GM21526 (cell line): ENCODE measurements around the gene CAMK2D.

Experiments used
- ATAC-seq: cut with Tn5 transposase; IDR thresholded peaks from one replicate; pipeline ENCODE4 v1.9.1; 2021; ENCODE audit warnings: moderate library complexity; ENCODE audit not compliant: unreplicated experiment, low FRiP score

CAMK2D gene

GRCh38 chr4:113452868-113453620 lies 308.5 kb downstream of the CAMK2D start:
- no peak for ATAC-seq

DNA sequence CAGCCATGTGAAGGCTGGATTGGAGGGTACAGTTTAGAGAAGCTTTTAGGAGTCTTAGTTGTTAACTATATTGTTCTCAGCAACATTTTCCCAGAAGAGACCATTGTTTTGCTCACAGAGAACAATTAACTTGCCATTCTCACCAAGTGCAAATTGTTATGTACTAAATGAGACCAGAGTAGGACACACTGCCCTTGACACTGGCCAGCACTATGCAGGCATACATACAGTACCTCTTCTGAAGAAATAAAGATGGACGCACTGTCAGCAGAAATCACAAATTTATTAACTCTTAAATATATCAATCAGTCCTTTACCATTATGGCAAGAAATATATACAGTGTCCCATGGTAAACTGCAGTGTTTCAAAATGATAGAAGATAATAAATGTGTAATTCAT lies 309.4 kb downstream of the CAMK2D start:
- ATAC-seq = no peak

GRCh38 chr4:113450295-113451080 lies 311.1 kb downstream of the CAMK2D start:
- ATAC-seq = no peak

DNA sequence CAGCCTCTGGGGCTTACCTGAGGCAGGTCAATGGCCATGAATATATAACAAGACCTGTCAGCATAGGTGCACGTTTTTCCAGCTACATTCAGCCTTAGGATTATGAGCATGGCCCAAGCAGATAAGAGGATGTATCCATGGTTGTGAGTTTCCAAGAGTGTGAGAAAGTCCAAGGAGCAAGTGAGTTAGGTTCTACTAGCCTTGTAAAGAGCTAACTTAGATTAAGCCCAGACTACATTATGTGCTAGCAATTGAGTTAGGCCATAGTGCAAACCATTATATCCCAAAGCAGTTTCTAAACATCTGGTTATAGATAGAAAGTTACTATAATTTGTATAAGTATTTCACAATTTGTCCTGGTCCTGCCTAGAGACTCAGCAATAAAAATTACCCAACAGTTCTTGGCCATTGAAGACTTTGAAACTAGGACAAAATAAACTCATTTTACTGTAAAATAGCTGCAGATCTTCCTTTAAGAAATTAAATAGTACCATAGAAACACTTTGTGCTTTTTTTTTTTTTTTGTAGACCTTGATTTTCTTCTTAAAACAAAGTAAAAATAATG lies 312.0 kb downstream of the CAMK2D start:
- no peak for ATAC-seq

- no peak for ATAC-seq
These were observed 313.8 kb downstream of the CAMK2D start for GRCh38 chr4:113447769-113448168.

DNA sequence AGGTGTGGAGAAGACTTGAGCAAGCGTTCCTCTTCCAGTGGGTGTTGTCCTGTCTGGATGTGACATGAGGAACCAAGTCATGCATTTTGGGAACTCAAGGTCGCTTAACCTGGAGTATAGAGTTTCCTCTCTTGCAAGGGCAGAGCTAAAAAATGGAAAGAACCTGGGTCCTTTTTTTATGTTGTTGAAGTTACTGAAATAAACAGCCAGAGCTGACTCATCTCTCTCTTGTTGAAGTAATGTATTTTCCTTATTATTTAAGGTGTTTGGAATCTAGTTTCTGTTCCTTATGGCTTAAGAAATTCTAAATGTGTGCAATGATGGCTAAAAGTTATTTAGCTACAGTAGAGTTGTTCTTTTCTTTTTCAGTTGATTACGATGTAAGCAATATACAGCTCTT lies 314.5 kb downstream of the CAMK2D start:
- no peak for ATAC-seq

DNA sequence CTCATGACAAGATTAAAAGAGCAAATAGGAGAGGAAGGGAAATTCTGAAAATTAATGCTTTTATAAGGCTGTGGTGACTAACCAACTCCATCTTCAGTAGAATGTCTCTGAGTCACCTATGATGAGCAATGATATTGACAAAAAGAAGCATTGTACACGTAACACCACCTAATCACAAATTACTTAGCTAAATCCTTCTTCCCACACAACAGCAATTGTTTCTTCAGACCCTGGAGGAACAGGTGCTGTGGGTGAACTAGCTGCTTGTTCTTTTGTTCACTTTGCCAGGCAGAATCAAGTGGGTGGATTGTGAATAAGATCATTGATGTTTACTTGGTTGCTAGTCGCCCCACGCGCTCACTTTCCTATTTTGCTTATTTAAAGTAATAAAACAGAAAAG lies 315.5 kb downstream of the CAMK2D start:
- no peak for ATAC-seq

GRCh38 chr4:113445286-113445685 lies 316.3 kb downstream of the CAMK2D start:
- ATAC-seq = no peak

DNA sequence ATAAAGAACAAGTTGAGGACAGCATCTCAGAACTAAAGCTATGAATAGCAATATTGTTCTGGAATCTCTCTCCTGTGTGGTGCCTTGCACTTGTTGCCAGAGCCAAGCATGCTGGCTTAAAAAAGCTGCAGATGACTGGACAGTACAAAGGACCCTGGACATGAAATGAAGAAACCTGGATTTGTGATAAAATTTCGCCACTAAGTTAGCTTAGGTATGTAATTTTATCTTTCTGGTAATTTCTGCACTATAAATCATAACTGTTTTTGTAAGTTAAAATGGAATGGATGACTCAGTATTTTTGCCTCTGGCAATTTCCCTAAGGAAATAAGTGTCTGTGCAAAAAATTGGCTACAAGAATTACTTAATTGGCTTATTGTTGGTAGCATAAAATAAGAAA lies 317.2 kb downstream of the CAMK2D start:
- ATAC-seq = no peak

DNA sequence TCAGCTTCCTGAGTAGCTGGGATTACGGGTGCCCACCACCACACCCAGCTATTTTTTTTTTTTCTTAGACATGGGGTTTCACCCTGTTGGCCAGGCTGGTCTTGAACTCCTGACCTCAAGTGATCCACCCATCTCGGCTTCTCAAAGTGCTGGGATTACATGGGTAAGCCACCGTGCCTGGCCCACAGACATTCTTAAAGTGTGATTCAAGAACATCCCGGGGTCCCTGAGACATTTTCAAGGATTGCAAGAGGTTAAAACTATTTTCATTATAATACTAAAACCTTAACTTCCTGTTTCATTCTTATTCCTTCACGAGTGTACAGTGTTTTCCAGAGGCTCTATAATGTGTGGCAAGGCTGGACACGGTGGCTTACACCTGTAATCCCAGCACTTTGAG lies 318.7 kb downstream of the CAMK2D start:
- ATAC-seq = no peak

- no peak for ATAC-seq
These were observed 321.2 kb downstream of the CAMK2D start for GRCh38 chr4:113440371-113440770.

GRCh38 chr4:113438596-113438995 lies 322.9 kb downstream of the CAMK2D start:
- ATAC-seq = no peak

- ATAC-seq = no peak
These were observed 324.4 kb downstream of the CAMK2D start for GRCh38 chr4:113437129-113437528.

DNA sequence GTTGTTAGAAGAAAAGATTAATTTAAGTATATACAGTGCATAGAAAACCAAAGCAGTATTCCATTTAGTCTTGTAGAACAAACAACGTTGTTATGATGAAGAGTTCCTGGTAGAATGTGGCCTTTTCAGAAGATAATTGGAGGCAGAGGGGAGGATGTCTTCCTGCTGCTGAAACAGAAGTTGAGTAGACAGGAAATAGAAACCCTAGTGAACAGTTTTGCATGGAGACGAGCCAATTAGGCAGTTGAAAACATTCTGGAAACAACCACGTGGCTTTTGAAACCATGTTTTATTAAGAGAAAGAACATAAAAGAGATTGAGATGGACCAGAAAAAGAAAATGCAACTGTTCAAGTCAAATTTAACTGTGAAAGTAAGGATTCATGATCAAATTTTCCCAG lies 325.2 kb downstream of the CAMK2D start:
- ATAC-seq = no peak

GRCh38 chr4:113435893-113436292 lies 325.6 kb downstream of the CAMK2D start:
- ATAC-seq = no peak

DNA sequence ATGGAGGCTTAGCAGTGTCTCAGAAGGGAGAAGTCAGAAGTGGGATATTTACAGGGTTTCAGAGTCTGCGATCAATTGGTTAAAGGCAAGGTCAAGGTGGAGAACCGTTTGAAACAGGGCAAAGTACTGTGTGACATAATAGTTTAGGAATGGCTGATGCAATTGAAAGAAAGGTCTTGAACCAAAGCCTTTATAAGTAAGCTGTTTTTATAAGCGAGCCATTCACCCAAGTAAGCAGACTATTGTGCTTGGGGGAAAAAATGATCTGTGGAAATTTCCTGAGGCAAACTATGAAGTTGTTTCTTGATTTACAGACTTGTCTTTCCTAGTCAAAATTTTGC lies 327.3 kb downstream of the CAMK2D start:
- no peak for ATAC-seq

- ATAC-seq = no peak
These were observed 327.8 kb downstream of the CAMK2D start for GRCh38 chr4:113433536-113434246.

DNA sequence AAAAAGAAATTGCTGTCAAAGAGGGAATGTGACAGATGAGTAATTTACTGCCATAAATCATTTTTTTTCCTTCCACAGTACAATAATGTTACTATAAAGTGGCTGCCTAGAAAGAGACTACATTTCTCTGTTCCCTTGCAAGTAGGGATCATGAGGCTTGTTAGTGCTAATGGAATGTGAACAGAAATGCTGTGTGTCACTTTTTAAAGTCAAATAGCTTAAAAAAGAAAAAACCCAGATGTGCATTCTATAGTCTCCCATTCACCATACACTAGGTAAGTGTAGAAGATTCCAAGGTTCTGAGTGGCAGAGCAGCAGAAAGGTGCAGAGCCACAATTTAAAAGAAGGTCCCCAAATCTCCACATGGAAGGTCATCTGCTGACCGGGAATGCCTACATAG lies 328.4 kb downstream of the CAMK2D start:
- ATAC-seq = no peak

- no peak for ATAC-seq
These were observed 337.9 kb downstream of the CAMK2D start for GRCh38 chr4:113423631-113424030.

DNA sequence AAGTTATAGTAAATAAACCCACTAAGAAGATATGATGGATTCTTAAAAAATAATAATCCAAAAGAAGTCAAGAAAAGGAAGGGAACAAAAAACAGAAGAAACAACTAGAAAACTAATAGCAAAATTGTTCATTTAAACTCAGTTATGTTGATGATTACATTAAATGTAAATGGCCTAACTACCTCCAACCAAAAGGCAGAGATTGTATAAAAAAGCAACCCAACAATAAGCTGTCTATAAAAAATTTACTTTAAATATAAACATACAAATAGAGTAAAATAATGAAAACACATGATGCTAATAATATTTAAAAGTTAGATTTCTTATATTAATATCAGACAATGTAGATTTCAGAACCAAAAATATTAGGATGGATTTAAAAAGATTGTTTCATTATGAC lies 340.6 kb downstream of the CAMK2D start:
- ATAC-seq = no peak

GRCh38 chr4:113419631-113420030 lies 341.9 kb downstream of the CAMK2D start:
- ATAC-seq = no peak
